GM18526 (cell line): Measurements from ENCODE around the gene TBCK.

ENCODE experiments used
- POLR2A ChIP-seq: IDR thresholded peaks from 3 replicates; pipeline ENCODE4 v1.6.1; 2011; ENCODE audit not compliant: insufficient read length; ENCODE audit errors: extremely low read depth

Gene TBCK

GRCh38 chr4:106208481-106209460 is 107.2 kb downstream of the TBCK start:
- TF ChIP-seq POLR2A, result no peak

- no peak for TF ChIP-seq POLR2A
These were observed 114.6 kb downstream of the TBCK start for GRCh38 chr4:106201373-106201772.

DNA sequence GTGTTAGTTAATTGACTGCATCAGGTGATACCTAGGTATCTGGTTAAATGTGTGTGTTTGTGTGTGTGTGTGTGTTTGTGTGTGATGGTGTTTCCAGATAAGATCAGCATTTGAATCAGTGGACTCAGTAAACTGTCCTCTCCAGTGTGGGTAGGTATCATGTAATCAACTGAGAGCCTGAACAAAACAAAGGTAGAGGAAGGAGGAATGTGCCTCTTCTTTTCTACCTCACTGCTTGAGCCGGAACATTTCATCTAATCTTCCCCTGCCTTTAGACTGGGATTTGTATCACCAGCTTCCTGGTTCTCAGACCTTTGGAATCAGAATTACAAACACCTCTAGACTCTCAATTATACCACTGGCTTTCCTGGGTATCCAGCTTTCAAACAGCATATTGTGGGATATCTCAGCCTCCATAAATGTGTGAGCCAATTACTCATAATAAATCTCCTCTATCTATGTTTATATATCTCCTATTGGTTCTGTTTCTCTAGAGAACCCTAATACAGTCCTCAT is 120.5 kb downstream of the TBCK start:
- no peak for TF ChIP-seq POLR2A

- no peak for TF ChIP-seq POLR2A
These were observed 121.2 kb downstream of the TBCK start for GRCh38 chr4:106194801-106195200.

DNA sequence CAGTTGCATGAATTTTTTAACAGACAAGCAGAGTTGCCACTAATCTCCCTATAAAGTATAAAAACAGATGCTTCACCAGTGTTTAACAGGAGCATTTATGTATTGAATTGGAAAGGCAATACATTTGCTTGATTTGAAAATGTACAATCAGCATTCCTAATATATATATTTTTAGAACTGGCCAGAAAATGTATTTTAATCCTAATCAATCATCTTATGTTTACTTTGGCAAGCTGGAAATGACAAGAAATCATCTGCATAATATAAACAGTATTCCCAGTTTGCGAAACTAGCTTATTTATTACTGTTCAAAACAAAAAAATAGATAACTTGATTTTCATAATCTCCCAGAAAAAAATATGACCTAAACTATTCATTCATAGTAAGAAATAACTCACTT is 123.9 kb downstream of the TBCK start:
- TF ChIP-seq POLR2A, result no peak

DNA sequence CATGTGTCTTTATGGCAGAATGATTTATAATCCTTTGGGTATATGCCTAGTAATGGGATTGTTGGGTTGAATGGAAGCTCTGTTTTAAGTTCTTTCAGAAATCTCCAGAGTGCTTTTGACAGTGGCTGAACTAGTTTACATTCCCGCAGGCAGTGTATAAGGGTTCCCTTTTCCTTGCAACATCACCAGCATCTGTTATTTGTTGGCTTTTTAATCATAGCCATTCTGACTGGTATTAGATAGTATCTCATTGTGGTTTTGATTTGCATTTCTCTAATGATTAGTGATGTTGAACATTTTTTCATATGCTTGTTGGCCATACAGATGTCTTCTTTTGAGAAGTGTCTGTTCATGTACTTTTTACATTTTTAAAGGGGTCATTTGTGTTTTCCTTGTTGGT is 129.8 kb downstream of the TBCK start:
- TF ChIP-seq POLR2A, result no peak

DNA sequence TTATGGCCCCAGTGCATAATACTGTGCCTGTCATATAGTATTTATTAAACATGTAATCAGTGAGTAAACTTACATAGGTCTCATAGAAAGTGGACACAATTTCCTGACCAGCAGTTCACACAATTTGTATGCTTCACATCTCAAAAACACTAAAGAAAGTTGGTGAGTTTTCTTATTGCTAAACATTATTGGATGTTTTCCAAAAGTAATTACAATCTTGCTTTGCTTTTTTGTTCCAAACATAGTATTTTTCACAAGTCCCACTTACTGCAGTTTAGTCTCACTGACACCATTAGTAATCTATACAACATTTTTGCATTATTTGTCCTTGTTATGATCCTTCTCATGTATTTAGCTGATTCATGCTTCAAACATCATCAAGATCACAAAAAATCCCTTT is 132.5 kb downstream of the TBCK start:
- no peak for TF ChIP-seq POLR2A

DNA sequence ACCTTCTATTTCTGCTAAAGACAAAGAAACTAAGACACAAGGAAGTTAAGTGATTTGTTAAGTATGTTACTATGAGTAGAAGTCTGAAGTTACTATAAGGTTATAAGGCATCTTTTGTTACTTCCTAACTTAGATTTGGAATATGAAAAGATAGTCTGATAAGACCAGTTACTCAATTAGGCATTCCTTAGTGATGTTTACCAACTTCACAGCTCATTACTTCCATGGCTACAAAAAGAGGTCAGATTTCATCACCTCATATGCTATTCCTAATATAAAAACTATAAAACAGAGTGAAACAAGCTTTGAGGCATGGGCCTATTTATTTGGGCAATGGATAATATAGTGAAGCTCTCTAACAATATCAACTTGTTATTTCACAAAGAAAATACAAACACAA is 143.1 kb downstream of the TBCK start:
- no peak for TF ChIP-seq POLR2A

- no peak for TF ChIP-seq POLR2A
These were observed 150.5 kb downstream of the TBCK start for GRCh38 chr4:106165351-106166010.

DNA sequence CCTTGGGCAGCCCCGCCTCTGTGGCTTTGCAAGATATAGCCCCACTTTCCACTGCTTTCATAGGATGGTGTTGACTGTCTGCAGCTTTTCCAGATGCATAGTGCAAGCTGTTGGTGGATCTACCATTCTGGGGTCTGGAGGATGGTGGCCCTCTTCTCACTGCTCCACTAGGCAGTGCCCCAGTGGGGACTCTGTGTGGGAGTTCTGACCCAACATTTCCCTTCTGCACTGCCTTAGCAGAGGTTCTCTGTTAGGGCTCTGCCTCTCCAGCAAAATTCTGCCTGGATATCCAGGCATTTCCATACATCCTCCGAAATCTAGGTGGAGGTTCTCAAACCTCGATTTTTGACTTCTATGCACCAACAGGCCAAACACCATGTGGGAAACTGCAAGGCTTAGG is 153.7 kb downstream of the TBCK start:
- no peak for TF ChIP-seq POLR2A

DNA sequence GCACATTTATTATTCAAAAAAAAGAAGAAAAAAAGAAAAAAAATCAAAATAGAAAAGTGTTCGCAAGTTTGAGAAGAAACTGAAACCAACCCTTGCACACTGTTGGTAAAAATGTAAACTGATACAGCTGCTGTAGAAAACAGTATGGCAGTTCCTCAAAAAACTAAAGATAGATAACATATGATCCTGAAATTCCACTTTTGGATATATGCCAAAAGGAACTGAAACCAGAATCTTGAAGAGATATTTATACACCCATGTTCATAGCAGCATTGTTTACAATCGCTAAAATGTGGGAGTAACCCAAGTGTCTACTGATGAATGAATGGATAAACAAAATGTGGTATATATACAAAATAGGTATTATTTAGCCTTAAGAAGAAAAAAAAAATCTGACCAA is 155.4 kb downstream of the TBCK start:
- no peak for TF ChIP-seq POLR2A

DNA sequence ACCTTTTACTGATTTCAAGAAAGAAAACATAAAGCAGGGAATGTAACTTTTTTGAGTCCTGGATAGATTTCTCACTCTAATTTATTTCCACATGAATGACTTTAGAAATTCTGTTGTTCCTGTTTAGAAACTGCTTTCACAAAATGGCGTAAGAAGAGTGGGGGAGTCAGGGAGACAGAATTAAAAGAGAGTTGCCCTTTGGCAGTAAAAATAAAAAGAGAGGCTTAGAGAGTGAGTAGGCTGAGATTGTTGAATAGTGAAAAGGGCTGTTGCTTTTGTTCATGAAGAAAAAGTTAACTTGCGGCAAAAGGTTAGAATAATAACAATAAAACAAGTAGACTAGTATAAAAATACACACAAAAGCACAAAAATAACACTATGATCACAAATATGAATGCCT is 166.1 kb downstream of the TBCK start:
- TF ChIP-seq POLR2A, result no peak

DNA sequence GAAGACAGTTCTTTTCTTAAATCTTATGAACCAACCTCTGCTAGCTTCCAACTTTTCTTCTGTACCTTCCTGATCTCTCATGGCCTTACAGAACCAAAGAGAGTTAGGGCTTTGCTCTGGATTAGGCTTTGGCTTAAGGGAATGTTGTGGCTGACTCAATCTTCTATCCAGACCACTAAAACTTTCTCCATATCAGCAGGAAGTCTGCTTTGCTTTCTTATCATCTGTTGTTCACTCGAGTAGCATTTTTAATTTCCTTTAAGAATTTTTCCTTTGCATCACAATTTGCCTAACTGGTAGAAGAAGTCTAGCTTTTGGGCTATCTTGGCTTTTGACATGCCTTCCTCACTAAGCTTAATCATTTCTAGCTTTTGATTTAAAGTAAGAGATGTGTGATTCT is 167.0 kb downstream of the TBCK start:
- TF ChIP-seq POLR2A, result no peak

DNA sequence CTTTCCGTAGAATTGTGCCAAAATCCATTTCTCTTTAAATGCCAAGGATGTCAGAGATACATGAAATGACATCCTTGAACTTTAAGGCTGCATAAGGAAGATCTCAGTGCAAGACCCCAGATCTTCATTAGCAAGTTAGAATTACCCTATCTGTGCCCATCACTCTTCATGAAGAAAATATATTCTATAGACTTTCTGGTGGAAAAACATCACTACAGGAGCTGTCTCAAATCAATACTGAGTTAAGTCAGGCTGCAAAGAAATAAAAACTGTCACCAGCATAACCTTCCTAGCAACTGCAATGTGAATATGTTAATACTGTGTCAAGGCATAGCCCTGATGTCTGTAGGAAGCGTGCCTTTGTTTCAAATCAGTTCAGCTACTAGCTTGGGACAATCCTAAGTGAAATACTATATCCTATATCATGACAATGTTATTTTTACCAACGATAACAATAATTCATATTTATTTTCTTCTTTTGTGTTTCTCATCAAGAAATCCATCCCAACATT is 173.3 kb downstream of the TBCK start:
- TF ChIP-seq POLR2A, result no peak

DNA sequence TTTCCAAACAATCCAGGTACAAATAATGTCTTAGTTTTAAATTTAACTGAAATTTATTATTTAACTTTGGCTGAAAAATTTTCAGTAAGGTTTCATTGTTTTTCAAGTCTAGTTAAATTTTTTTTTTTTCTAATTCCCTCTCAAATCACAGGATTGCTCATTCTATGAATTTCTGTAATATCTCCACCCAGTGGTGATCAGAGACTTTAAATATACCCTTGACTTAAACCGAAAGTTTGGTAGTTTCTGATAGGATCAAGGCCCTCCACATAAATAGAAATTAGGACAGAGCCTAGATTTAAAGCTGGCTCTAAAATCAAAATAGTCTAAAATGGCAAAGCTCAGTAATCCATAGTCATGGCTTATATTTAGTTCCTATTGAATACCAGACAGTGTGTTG is 175.4 kb downstream of the TBCK start:
- TF ChIP-seq POLR2A, result no peak

DNA sequence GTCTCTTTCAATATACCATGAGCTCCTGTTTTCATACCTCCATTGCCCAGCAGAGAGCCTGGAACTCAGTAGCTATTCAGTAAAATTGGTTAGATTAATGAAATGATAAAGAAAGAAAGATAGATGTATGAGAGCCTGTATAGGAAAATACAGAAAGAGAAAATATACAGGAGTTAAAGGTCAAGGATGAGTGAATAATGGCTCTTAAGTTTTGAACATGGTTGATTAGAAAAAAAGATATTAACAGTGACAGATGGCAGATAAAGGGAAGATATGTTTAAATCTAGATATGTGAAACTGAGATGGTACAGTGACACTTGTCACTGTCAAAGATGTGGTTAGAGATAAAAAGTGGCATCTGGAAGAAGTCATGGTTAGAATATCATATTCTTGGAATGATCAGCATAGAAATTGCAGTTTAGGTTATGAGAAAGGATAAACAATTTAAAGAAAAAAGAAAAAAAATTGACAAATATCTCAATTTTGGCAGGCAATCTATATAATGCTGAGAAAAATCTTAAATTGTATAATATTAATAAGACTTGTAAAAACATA is 179.2 kb downstream of the TBCK start:
- TF ChIP-seq POLR2A, result no peak
